ENCODE results near the gene CHID1.

The CHID1 gene

DNA sequence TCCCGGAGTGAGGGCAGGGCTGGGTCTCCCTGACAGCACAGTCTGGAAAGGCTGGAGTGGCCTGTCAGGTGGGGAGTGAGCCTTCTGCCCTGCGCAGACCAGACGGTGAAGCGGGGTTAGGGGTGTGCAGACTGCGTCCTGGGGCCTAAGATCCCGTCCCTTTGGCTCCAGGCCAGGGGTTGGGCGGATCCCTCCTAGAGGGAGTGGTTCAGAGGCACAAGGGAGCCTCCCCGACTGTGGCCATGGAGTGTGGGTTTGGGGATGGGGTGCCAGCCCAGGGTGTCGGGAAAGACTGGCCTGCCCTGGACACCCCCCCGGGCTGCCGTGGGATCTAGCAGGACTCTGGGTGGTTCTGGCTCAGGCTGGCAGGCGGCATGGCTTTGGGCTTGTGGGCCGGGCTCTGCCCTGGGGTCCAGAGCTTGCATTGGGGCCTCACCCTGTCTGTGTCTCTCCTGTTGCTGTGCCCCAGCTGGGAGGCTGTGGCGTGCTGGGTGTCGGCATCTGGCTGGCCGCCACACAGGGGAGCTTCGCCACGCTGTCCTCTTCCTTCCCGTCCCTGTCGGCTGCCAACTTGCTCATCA, 48.4 kb downstream of the CHID1 start:
- Histone ChIP-seq H3K27me3 (no peaks in the 10 kb centered on the region), H3K4me1 (ENCODE audit: control insufficient read depth in 1 of 2, insufficient read depth in 1 of 2, low read depth in 1 of 2, low read length in 1 of 2) (no peaks in the 10 kb centered on the region), H3K9me3 (no peaks in the 10 kb centered on the region), H3K27ac (no peak overlapping the region), H3K4me3 (ENCODE audit: low read depth in 1 of 2, low read length in 1 of 2) (no peak overlapping the region), H3K36me3 (no peaks in the 10 kb centered on the region)
- no peak for TF ChIP-seq CTCF (IDR thresholded peaks at IDR 0.05)

- Histone ChIP-seq H3K27me3 (no peaks in the 10 kb centered on the region), H3K27ac (no peak overlapping the region), H3K9me3 (no peaks in the 10 kb centered on the region), H3K4me1 (ENCODE audit: control insufficient read depth in 1 of 2, insufficient read depth in 1 of 2, low read depth in 1 of 2, low read length in 1 of 2) (no peaks in the 10 kb centered on the region), H3K4me3 (ENCODE audit: low read depth in 1 of 2, low read length in 1 of 2) (no peak overlapping the region), H3K36me3 (no peaks in the 10 kb centered on the region)
- no peak for TF ChIP-seq CTCF (IDR thresholded peaks at IDR 0.05)
Observed at GRCh38 chr11:861105-861479, 49.5 kb downstream of the CHID1 start.

DNA sequence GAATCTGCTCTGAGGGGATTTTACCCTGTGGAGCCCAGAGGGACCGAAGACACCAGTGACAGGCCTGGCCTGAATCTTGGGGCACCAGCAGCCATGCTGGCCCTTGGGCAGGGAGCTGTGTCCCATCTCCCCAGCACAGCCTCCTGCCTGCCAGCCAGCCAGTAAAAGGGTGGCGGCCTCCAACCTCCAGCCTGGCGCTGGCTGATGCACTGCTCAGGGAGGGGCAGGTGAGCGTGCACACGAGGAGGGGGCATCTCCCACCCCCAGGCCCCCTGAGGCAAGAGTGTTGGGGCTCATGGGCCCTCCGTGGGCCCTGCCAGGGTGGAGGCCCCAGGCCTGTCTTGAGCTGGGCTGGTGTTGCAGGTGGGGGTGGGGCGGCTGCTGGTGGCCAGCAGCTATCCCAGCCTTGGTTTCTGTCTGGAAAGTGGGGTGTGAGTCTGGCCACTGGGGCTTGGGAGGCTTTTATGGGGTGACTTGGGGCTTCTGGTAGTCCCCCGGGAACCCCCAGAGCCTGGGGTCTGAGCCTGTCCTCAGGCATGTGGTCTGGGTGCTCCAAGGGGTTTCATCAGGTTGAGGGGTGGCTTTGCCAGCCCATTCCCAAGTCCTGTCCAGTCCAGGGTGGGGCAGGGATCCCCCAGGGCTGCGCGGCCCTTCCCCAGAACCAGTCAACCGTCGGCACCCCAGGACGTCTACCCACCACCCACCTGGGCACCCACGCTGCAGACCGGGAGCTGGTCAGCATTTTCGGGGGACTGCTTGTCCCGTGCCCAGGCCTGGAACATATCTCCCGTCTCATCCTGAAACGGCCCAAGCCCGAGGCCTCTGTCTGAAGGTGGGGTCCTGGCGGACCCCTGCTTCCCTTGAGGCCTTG, 50.1 kb downstream of the CHID1 start:
- Histone ChIP-seq H3K27me3 (no peaks in the 10 kb centered on the region), H3K27ac (no peak overlapping the region), H3K36me3 (no peaks in the 10 kb centered on the region), H3K4me1 (ENCODE audit: control insufficient read depth in 1 of 2, insufficient read depth in 1 of 2, low read depth in 1 of 2, low read length in 1 of 2) (no peaks in the 10 kb centered on the region), H3K4me3 (ENCODE audit: low read depth in 1 of 2, low read length in 1 of 2) (no peak overlapping the region), H3K9me3 (no peaks in the 10 kb centered on the region)
- no peak for TF ChIP-seq CTCF (IDR thresholded peaks at IDR 0.05)

DNA sequence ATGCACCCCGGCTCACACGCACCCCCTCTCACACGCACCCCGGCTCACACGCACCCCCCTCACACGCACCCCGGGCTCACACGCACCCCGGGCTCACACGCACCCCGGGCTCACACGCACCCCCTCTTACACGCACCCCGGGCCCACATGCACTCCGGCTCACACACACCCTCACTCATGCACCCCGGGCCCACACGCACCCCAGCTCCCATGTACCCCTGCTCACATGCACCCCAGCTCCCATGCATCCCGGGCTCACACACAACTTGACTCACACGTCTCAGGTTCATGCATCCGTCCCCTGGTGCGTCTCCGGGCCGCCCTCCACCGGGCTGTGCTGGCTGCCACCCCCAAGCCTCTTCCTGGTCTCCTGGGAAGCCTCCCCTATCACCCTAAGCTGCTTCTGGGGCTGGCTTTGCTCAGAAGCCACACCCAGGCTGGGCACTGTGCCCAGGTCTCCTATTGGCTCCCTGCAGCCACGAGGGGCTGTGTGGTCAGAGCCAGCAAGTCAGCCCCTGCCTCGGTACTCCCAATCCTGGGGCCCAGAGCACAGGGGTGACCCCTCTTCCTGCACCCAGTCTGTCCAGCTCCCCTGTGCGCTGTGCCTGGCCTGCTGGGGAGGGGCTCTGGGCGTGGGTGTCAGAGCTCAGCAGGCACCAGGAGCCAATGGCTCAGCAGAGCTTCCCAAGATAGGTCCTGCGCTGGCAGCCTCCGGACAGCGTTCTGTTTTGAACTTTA, 51.0 kb downstream of the CHID1 start:
- Histone ChIP-seq H3K36me3 (no peaks in the 10 kb centered on the region), H3K9me3 (no peaks in the 10 kb centered on the region), H3K27ac (no peak overlapping the region), H3K4me1 (ENCODE audit: control insufficient read depth in 1 of 2, insufficient read depth in 1 of 2, low read depth in 1 of 2, low read length in 1 of 2) (no peaks in the 10 kb centered on the region), H3K27me3 (no peaks in the 10 kb centered on the region), H3K4me3 (ENCODE audit: low read depth in 1 of 2, low read length in 1 of 2) (no peak overlapping the region)
- TF ChIP-seq CTCF (IDR thresholded peaks at IDR 0.05), result no peak

DNA sequence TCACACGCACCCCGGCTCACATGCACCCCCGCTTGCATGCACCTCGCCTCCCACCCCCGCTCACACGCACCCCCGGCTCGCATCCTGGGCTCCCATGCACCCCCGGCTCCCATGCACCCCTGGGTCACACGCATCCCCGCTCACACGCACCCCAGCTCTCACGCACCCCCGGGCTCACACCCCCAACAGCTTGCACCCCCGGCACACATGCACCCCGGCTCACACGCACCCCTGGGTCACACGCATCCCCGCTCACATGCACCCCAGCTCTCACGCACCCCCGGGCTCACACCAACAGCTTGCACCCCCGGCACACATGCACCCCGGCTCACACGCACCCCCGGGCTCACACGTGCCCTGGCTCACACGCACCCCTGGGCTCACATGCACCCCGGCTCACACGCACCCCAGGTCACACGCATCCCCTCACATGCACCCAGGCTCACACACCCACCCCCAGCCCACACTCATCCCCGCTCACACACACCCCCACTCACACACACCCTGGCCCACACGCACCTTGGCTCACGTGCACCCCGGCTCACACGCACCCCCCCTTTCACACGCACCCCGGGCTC, 51.8 kb downstream of the CHID1 start:
- H3K9me3 ChIP-seq, result no peaks in the 10 kb centered on the region
- H3K27me3 ChIP-seq, result no peaks in the 10 kb centered on the region
- no peak overlapping the region for H3K27ac ChIP-seq
- no peaks in the 10 kb centered on the region for H3K4me1 ChIP-seq (ENCODE audit: control insufficient read depth in 1 of 2, insufficient read depth in 1 of 2, low read depth in 1 of 2, low read length in 1 of 2)
- H3K4me3 ChIP-seq (ENCODE audit: low read depth in 1 of 2, low read length in 1 of 2), result no peak overlapping the region
- no peak for TF ChIP-seq CTCF (IDR thresholded peaks at IDR 0.05)
- no peaks in the 10 kb centered on the region for H3K36me3 ChIP-seq
